ENCODE measurements around the gene TTC22. TPM values are rescaled to one million over a fixed set of nuclear protein-coding genes. Genes with fewer than 3 reads are reported as not detected.

The TTC22 gene
- total RNA-seq, 1 experiment from 2014 or later, result 3.0 TPM

DNA sequence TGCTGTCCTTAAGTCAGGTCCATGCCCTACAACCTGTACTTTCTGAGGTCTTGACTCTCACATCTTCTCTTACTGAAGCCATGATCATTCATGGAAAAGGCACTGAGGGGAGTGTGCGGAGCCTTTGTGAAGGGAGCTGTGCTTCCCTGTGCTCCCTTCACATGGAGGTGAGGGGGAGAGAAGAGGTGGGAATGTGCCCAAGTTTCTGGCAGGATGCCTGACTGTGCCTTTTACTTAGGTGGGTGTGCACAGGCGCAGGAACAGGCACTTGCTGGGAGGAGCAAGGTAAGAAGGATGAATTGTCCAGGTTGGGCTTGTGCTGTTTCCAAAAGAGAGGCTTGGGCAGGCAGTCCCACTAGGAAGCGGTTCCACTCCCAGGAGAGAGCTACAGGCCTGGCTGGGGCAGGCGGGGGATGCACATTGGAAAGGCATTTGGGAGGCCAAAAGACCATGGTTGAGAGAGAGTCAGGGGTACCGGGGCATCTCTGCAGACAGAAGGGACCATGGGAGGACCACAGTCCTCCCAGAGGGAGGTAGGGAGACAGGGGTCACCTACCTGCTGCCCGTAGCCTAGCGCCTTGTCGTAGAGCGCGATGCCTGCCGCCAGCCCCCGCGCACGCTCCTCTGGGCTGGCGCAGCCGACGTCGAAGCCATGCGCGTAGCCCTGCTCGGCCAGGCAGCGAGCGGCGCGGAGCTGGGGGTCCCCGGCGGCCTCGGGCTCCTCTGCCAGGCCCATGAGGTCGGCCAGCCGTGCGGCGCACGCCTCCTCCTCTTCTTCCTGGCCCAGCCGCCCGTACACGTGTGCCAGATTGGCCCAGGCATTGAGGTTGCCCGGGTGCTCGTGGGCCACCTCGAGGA, 853 bp downstream of the TTC22 start:
- ChIA-PET CTCF (interaction anchor here (0.6 to 2.6 kb wide), 30 partner anchors 9 to 844 kb away, joined by 3 to 16 read pairs (median 4); partner anchors contain the start of genes ACOT11 and TTC4), POLR2A (interaction anchor here (1.3 to 2.0 kb wide), 9 partner anchors 19 to 393 kb away, joined by 3 to 10 read pairs (median 7); partner anchors contain the start of genes PARS2, SSBP3 and TTC4)
- H3K36me3 Mint-ChIP-seq (ENCODE audit: insufficient read depth, unreplicated experiment), result no peaks in the 10 kb centered on the region
- peak overlapping the region; percentile 76 for H3K4me3 Mint-ChIP-seq (ENCODE audit: unreplicated experiment)
- H3K27ac Mint-ChIP-seq (ENCODE audit: low read depth, unreplicated experiment), result no peak overlapping the region
- H3K9me3 Mint-ChIP-seq (ENCODE audit: unreplicated experiment), result no peaks in the 10 kb centered on the region
- no TSS peak for BruUV-seq (replicated peaks)
- TF ChIP-seq, protein P1, sequence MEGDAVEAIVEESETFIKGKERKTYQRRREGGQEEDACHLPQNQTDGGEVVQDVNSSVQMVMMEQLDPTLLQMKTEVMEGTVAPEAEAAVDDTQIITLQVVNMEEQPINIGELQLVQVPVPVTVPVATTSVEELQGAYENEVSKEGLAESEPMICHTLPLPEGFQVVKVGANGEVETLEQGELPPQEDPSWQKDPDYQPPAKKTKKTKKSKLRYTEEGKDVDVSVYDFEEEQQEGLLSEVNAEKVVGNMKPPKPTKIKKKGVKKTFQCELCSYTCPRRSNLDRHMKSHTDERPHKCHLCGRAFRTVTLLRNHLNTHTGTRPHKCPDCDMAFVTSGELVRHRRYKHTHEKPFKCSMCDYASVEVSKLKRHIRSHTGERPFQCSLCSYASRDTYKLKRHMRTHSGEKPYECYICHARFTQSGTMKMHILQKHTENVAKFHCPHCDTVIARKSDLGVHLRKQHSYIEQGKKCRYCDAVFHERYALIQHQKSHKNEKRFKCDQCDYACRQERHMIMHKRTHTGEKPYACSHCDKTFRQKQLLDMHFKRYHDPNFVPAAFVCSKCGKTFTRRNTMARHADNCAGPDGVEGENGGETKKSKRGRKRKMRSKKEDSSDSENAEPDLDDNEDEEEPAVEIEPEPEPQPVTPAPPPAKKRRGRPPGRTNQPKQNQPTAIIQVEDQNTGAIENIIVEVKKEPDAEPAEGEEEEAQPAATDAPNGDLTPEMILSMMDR (IDR thresholded peaks at IDR 0.05; ENCODE audit: unreplicated experiment), result no peak
- no peak for DNase-seq (ENCODE audit: unreplicated experiment)
- intact Hi-C loops (cut with micrococcal nuclease), result loop anchor here (5.0 kb wide), 2 partner anchors 38 to 83 kb away; partner anchors contain the start of genes PARS2 and TTC4
- H3K4me1 Mint-ChIP-seq (ENCODE audit: insufficient read depth, unreplicated experiment), result peaks cover 32% of the 10 kb centered on the region
- H3K27me3 Mint-ChIP-seq (ENCODE audit: insufficient read depth, unreplicated experiment), result no peaks in the 10 kb centered on the region

DNA sequence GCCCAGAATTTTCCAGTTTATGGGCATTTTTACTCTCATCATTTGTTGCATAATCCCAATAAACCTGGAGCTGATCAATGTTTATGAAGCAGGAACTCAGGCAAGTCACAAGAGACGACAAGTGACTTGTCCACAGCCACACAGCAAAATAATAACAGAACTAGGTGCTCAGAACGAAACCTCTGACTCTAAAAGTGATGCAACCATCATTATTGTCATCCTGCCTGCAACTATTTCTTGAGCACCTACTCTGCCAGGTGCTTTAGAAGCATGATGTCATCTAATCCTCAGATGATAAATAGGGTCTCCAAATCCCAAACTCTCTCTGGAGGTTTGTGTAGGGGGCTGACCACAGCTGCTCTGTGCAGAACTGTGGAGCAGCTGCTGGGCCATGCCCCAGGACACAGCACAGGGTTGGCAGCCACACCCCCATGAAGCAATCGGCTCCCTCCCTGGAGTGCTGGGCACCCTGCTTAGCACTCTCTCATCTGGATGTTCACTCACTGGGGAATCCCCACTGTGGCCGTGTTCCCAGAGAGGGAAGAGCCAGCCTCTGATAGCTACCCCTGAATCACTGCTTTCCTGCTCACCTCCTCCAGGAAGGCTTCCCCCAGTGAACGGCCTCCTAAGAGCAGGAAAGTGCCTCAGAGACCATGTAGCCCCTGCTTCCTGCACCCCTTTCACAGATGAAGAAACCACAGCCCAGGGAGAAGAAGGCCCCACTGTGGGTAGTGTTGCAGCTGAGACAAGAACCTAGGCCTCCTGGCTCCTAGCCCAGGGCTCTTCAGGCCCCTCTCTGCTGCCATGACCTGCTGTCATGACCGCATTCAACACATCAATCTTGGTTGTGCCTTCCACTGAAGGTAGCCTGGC, 2.1 kb downstream of the TTC22 start:
- CTCF ChIA-PET, result interaction anchor here (0.6 to 2.1 kb wide), 7 partner anchors 11 to 762 kb away, joined by 3 to 13 read pairs (median 3); no protein-coding TSS in a partner anchor
- intact Hi-C loops (cut with micrococcal nuclease), result no loop called here
- no peaks in the 10 kb centered on the region for H3K27me3 Mint-ChIP-seq (ENCODE audit: insufficient read depth, unreplicated experiment)
- no peaks in the 10 kb centered on the region for H3K36me3 Mint-ChIP-seq (ENCODE audit: insufficient read depth, unreplicated experiment)
- peaks cover 40% of the 10 kb centered on the region for H3K4me1 Mint-ChIP-seq (ENCODE audit: insufficient read depth, unreplicated experiment)
- H3K4me3 Mint-ChIP-seq (ENCODE audit: unreplicated experiment), result peak overlapping the region; percentile 14
- POLR2A ChIA-PET, result interaction anchor here (0.8 to 1.7 kb wide), 4 partner anchors 34 to 599 kb away, joined by 3 to 4 read pairs (median 4); partner anchors contain the start of genes CYB5RL and MRPL37
- no TSS peak for BruUV-seq (replicated peaks)
- no peak overlapping the region for H3K27ac Mint-ChIP-seq (ENCODE audit: low read depth, unreplicated experiment)
- no peaks in the 10 kb centered on the region for H3K9me3 Mint-ChIP-seq (ENCODE audit: unreplicated experiment)
- DNase-seq (ENCODE audit: unreplicated experiment), result peak; percentile 92
- TF ChIP-seq, protein P1 (IDR thresholded peaks at IDR 0.05; ENCODE audit: unreplicated experiment), result no peak

DNA sequence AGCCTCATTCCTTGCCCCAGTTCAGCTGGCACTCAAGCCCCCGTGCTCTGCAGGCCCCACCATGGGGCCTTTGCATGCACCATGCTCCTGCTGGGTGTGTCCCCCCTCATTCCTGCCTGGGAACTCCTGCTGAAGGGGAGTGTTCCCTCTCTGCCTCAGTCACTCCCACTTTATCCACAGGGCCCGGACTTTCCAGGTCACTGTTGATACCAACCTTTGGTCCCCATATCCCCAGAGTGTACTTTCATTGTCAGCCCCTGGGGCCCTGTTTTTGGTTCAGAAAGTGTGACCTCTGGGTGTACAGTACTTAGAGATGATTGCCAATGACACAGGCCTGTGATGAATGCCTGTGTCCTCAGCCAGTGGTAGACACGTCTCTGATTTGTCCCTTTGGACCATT, 2.9 kb downstream of the TTC22 start:
- Mint-ChIP-seq H3K4me1 (ENCODE audit: insufficient read depth, unreplicated experiment) (peaks cover 40% of the 10 kb centered on the region), H3K4me3 (ENCODE audit: unreplicated experiment) (no peak overlapping the region), H3K27me3 (ENCODE audit: insufficient read depth, unreplicated experiment) (no peaks in the 10 kb centered on the region), H3K27ac (ENCODE audit: low read depth, unreplicated experiment) (no peak overlapping the region), H3K36me3 (ENCODE audit: insufficient read depth, unreplicated experiment) (no peaks in the 10 kb centered on the region), H3K9me3 (ENCODE audit: unreplicated experiment) (no peaks in the 10 kb centered on the region)
- DNase-seq (ENCODE audit: unreplicated experiment), result no peak
- intact Hi-C loops (cut with micrococcal nuclease), result no loop called here
- ChIA-PET CTCF (interaction anchor here (0.6 kb wide), 1 partner anchor 175 kb away, joined by 3 read pairs; no protein-coding TSS in a partner anchor), POLR2A (interaction anchor here (1.1 kb wide), 1 partner anchor 33 kb away, joined by 3 read pairs; no protein-coding TSS in a partner anchor)
- BruUV-seq (replicated peaks), result no TSS peak
- TF ChIP-seq, protein P1 (IDR thresholded peaks at IDR 0.05; ENCODE audit: unreplicated experiment), result no peak

Measured in MCF 10A (cell line).